SU-DHL-6 (cell line): ENCODE results near the gene PPP1R7.

Experiments
- H2AFZ ChIP-seq: fragments of 200-600 bp; sonication (generic); 2 replicates; pipeline ENCODE4 v1.6.1; 2014; ENCODE audit warnings: low read depth, mild to moderate bottlenecking, moderate library complexity, mixed read lengths, antibody characterized with exemption, low read length; ENCODE audit not compliant: severe bottlenecking
- H3F3A ChIP-seq: fragments of 200-600 bp; shearing (Covaris generic); 2 replicates; pipeline ENCODE4 v1.6.0; 2016; ENCODE audit warnings: antibody characterized with exemption, mild to moderate bottlenecking; ENCODE audit not compliant: insufficient read depth
- H3K27ac ChIP-seq: fragments of 200-600 bp; sonication (generic); 2 replicates; pipeline ENCODE4 v1.5.1; 2016; ENCODE audit warnings: low read depth, mild to moderate bottlenecking, low read length, moderate library complexity, mixed read lengths
- H3K27me3 ChIP-seq: fragments of 200-600 bp; sonication (generic), shearing (Covaris generic); 2 replicates; pipeline ENCODE4 v1.6.0; 2014; ENCODE audit warnings: mild to moderate bottlenecking, low read length
- H3K36me3 ChIP-seq: fragments of 200-600 bp; sonication (generic); 2 replicates; pipeline ENCODE4 v1.6.1; 2014; ENCODE audit warnings: mild to moderate bottlenecking, low read length, mixed read lengths
- H3K4me2 ChIP-seq: fragments of 300-600, 200-600 bp; shearing (Covaris generic), sonication (generic); 2 replicates; pipeline ENCODE4 v1.6.0; 2014; ENCODE audit warnings: low read length, low read depth, mild to moderate bottlenecking; ENCODE audit not compliant: poor library complexity, severe bottlenecking
- H3K4me3 ChIP-seq: fragments of 200-600 bp; sonication (generic); 2 replicates; pipeline ENCODE4 v1.5.1; 2014; ENCODE audit warnings: antibody characterized with exemption, low read length, mild to moderate bottlenecking, mixed read lengths; ENCODE audit not compliant: insufficient read depth, poor library complexity, severe bottlenecking
- H3K79me2 ChIP-seq: fragments of 200-600 bp; sonication (generic); 2 replicates; pipeline ENCODE4 v1.6.1; 2014; ENCODE audit warnings: mild to moderate bottlenecking, low read length, moderate library complexity; ENCODE audit not compliant: insufficient read depth
- H3K9ac ChIP-seq: fragments of 200-600 bp; sonication (generic); 2 replicates; pipeline ENCODE4 v1.7.0; 2014; ENCODE audit warnings: mild to moderate bottlenecking, low read length
- H3K9me2 ChIP-seq: fragments of 200-600 bp; sonication (generic); replicated peaks from 2 replicates; pipeline ENCODE4 v1.6.1; 2014; ENCODE audit warnings: low read length; ENCODE audit not compliant: insufficient read depth
- H3K9me3 ChIP-seq: fragments of 200-600 bp; sonication (generic); 2 replicates; pipeline ENCODE4 v1.6.1; 2014; ENCODE audit warnings: low read length, mixed read lengths; ENCODE audit not compliant: insufficient read depth
- H4K20me1 ChIP-seq: fragments of 200-600 bp; sonication (generic); 2 replicates; pipeline ENCODE4 v1.6.1; 2014; ENCODE audit warnings: low read depth, mild to moderate bottlenecking, antibody characterized with exemption, low read length, moderate library complexity, mixed read lengths
- EZH2phosphoT487 ChIP-seq: fragments of 200-600 bp; sonication (generic), shearing (Covaris generic); conservative IDR thresholded peaks from 2 replicates; pipeline ENCODE4 v1.6.1; 2018; ENCODE audit warnings: mild to moderate bottlenecking, antibody characterized with exemption, low read length, moderate library complexity, mixed read lengths
- TF ChIP-seq, protein P1 (sequence below): fragments of 200-600 bp; sonication (generic); IDR thresholded peaks from one replicate; pipeline ENCODE4 v1.5.1; 2017; ENCODE audit warnings: antibody characterized with exemption, mild to moderate bottlenecking, low read length, moderate library complexity; ENCODE audit not compliant: insufficient read depth, poor library complexity, severe bottlenecking

Gene PPP1R7

DNA sequence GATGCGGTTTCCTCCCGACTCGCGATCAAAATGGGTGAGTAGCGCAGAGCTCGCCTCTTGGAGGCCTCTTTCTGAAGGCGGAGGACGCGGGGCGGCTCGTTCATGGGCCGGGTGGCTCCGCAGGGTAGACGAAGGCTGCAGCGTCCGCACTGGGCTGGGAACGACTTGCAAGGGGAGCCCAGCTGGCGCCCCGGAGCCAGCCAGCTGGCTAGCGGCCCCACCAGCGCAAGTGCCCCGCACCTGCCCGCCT is 667 bp upstream of the PPP1R7 start:
- peak overlapping the region; percentile 70 for H2AFZ ChIP-seq
- peak overlapping the region; percentile 66 for H3K4me2 ChIP-seq
- H4K20me1 ChIP-seq: peaks cover 4% of the 10 kb centered on the region; the same call in 1 of the 2 replicates
- no peaks in the 10 kb centered on the region for H3K9me2 ChIP-seq
- no peak for TF ChIP-seq EZH2phosphoT487
- TF ChIP-seq, protein P1, sequence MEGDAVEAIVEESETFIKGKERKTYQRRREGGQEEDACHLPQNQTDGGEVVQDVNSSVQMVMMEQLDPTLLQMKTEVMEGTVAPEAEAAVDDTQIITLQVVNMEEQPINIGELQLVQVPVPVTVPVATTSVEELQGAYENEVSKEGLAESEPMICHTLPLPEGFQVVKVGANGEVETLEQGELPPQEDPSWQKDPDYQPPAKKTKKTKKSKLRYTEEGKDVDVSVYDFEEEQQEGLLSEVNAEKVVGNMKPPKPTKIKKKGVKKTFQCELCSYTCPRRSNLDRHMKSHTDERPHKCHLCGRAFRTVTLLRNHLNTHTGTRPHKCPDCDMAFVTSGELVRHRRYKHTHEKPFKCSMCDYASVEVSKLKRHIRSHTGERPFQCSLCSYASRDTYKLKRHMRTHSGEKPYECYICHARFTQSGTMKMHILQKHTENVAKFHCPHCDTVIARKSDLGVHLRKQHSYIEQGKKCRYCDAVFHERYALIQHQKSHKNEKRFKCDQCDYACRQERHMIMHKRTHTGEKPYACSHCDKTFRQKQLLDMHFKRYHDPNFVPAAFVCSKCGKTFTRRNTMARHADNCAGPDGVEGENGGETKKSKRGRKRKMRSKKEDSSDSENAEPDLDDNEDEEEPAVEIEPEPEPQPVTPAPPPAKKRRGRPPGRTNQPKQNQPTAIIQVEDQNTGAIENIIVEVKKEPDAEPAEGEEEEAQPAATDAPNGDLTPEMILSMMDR: no peak
- H3F3A ChIP-seq: 0 out of 2 replicates have a peak, but pooled peaks cover 6% of the 10 kb centered on the region
- H3K27me3 ChIP-seq: no peaks in the 10 kb centered on the region
- H3K27ac ChIP-seq: no peak overlapping the region; the same call in 1 of the 2 replicates
- H3K79me2 ChIP-seq: peaks cover 47% of the 10 kb centered on the region
- peak overlapping the region; percentile 64 for H3K4me3 ChIP-seq
- H3K36me3 ChIP-seq: no peaks in the 10 kb centered on the region
- H3K9ac ChIP-seq: peak overlapping the region; percentile 87
- H3K9me3 ChIP-seq: no peaks in the 10 kb centered on the region

GRCh38 chr2:241150660-241151530 is 628 bp downstream of the PPP1R7 start:
- H3K9me3 ChIP-seq: no peaks in the 10 kb centered on the region
- H3K9me2 ChIP-seq: no peaks in the 10 kb centered on the region
- peak overlapping the region; percentile 69 for H3K4me2 ChIP-seq
- peaks cover 45% of the 10 kb centered on the region for H3K79me2 ChIP-seq
- no peaks in the 10 kb centered on the region for H3K36me3 ChIP-seq
- H4K20me1 ChIP-seq: peaks cover 4% of the 10 kb centered on the region; the same call in 1 of the 2 replicates
- TF ChIP-seq, protein P1: no peak
- no peak for TF ChIP-seq EZH2phosphoT487
- H3K9ac ChIP-seq: peak overlapping the region; percentile 87
- no peaks in the 10 kb centered on the region for H3K27me3 ChIP-seq
- 0 out of 2 replicates have a peak, but pooled peaks cover 6% of the 10 kb centered on the region for H3F3A ChIP-seq
- peak overlapping the region; percentile 75 for H2AFZ ChIP-seq
- peak overlapping the region; percentile 25; the same call in 1 of the 2 replicates for H3K27ac ChIP-seq
- peak overlapping the region; percentile 64 for H3K4me3 ChIP-seq

DNA sequence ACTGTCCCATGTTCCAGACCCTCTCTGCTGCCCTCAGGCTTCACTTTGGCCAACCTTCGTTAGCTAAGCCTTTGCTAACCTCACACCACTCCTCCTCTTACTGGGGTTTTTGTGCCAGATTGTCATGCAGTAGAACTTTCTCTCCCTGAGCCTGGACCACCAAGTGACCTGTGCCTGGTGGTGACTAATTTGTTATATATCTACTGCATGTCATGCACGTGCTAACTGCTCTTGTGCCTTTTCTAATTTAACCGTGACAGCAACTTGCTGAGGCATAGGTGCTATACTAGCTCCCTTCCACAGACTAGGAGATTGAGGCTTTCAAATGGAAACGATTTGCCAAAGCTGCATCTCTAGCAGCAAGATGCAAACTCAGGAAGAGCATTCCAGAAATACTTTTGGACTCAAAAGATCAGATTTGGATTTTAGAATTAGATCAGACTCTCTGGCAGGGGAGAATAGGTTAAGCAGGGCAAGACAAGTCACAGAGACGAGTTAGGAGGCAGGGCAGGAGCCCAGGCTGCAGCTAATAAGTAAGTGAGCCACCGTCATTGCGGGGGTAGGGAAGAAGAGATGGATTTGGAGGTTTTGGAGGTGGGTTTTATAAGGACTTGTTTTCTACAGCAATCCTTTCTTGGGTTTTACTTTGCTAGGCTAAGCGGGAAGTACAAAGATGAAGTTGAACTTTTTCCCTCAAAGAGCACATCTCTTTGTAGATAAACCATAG is 1.8 kb downstream of the PPP1R7 start:
- Histone ChIP-seq H3K4me2 (no peak overlapping the region), H3K9me2 (no peaks in the 10 kb centered on the region), H3K27me3 (no peaks in the 10 kb centered on the region), H2AFZ (no peak overlapping the region), H3K9ac (no peak overlapping the region), H3K36me3 (no peaks in the 10 kb centered on the region), H3K27ac (no peak overlapping the region), H3K9me3 (no peaks in the 10 kb centered on the region), H3K79me2 (peaks cover 36% of the 10 kb centered on the region), H4K20me1 (no peaks in the 10 kb centered on the region; the same call in 1 of the 2 replicates), H3K4me3 (no peak overlapping the region), H3F3A (0 out of 2 replicates have a peak, but pooled peaks cover under 1% of the 10 kb centered on the region)
- TF ChIP-seq EZH2phosphoT487: no peak
- TF ChIP-seq, protein P1: no peak
